Caco-2 (cell line): ENCODE results near the gene ANKDD1B. TPM values are rescaled to one million over a fixed set of nuclear protein-coding genes. Genes with fewer than 3 reads are reported as not detected.

Experiments
- BruUV-seq: library from RNA; stranded (reverse); fragments of 400-500 nt; replicated peaks from 2 replicates; lab custom pipeline; 2021; lab: Mats Ljungman, UMichigan
- CTCF ChIA-PET: fragments of 300-600 bp; sonication (Branson Sonifier 250); formaldehyde crosslinking; loops from one replicate; lab custom pipeline; 2022; ENCODE audit warnings: antibody characterized with exemption; lab: Charles Lee
- POLR2A ChIA-PET: fragments of 300-600 bp; sonication (Branson Sonifier 250); formaldehyde crosslinking; loops from one replicate; lab custom pipeline; 2022; ENCODE audit warnings: antibody characterized with exemption; lab: Charles Lee
- DNase-seq, 2 experiments: peaks; one replicate each; pipeline versions ENCODE4 v3.0.0 to v3.0.0-alpha.2; 2020 to 2022
- H3K27me3 ChIP-seq: replicated peaks from 2 replicates; pipeline ENCODE4 v1.6.0; 2011; ENCODE audit warnings: low read length; ENCODE audit not compliant: control insufficient read depth, insufficient read depth
- H3K36me3 ChIP-seq: 2 replicates; pipeline ENCODE4 v1.5.1; 2011; ENCODE audit warnings: low read length; ENCODE audit not compliant: control insufficient read depth, insufficient read depth
- H3K4me1 ChIP-seq: fragments of 250-450 bp; sonication (Bioruptor Pico); 2 replicates; pipeline ENCODE4 v1.5.1; 2020; ENCODE audit warnings: mild to moderate bottlenecking
- H3K4me3 ChIP-seq: 2 replicates; pipeline ENCODE4 v1.5.1; 2011; ENCODE audit warnings: low read depth, mild to moderate bottlenecking, control low read depth, low read length
- H3K9me3 ChIP-seq: fragments of 250-450 bp; sonication (Bioruptor Pico); 2 replicates; pipeline ENCODE4 v1.5.1; 2020; ENCODE audit warnings: mild to moderate bottlenecking, moderate library complexity
- H3K27ac Mint-ChIP-seq: one replicate; pipeline ENCODE4 v1.8.0; 2022; ENCODE audit warnings: mixed read lengths; ENCODE audit not compliant: unreplicated experiment
- H3K27me3 Mint-ChIP-seq: one replicate; pipeline ENCODE4 v1.8.0; 2022; ENCODE audit warnings: mixed read lengths; ENCODE audit not compliant: insufficient read depth, unreplicated experiment
- H3K36me3 Mint-ChIP-seq: one replicate; pipeline ENCODE4 v1.8.0; 2022; ENCODE audit warnings: mild to moderate bottlenecking, mixed read lengths; ENCODE audit not compliant: insufficient read depth, unreplicated experiment
- H3K4me1 Mint-ChIP-seq: one replicate; pipeline ENCODE4 v1.8.0; 2022; ENCODE audit warnings: low read depth, mixed read lengths; ENCODE audit not compliant: unreplicated experiment
- H3K4me3 Mint-ChIP-seq: one replicate; pipeline ENCODE4 v1.8.0; 2022; ENCODE audit warnings: mild to moderate bottlenecking, moderate library complexity, mixed read lengths; ENCODE audit not compliant: unreplicated experiment
- H3K9me3 Mint-ChIP-seq: one replicate; pipeline ENCODE4 v1.8.0; 2022; ENCODE audit warnings: mixed read lengths; ENCODE audit not compliant: unreplicated experiment
- intact Hi-C: fragments of 100-400 bp; cut with micrococcal nuclease; formaldehyde crosslinking; loops from one replicate; pipeline ENCODE4 v1.10.0; 2022; ENCODE audit not compliant: unreplicated experiment
- total RNA-seq: library from RNA; stranded (reverse); gene quantifications from 2 replicates; pipeline ENCODE4 v1.2.3, GENCODE V29; 2022
- TF ChIP-seq, protein P1 (sequence below), 2 experiments: fragments of 200-600 bp in 1 of 2; IDR thresholded peaks; 1 replicate in 1 of 2; 2 replicates in 1 of 2; pipeline versions ENCODE4 v1.5.1 to v1.8.0; 2011 to 2022; ENCODE audit warnings: antibody characterized with exemption in 1 of 2, control low read depth in 1 of 2, inconsistent platforms in 1 of 2, low read depth in 1 of 2, low read length in 1 of 2, mild to moderate bottlenecking in 1 of 2, moderate library complexity in 1 of 2; ENCODE audit not compliant: insufficient read depth in 1 of 2, severe bottlenecking in 1 of 2, unreplicated experiment in 1 of 2

The ANKDD1B gene
- total RNA-seq, 1 experiment from 2014 or later = 0.88 TPM

- no peak overlapping the region for H3K27ac Mint-ChIP-seq
- ChIA-PET POLR2A (no interaction called here), CTCF (no interaction called here)
- H3K27me3 ChIP-seq = no peaks in the 10 kb centered on the region
- no peaks in the 10 kb centered on the region for H3K9me3 Mint-ChIP-seq
- H3K4me1 ChIP-seq = no peaks in the 10 kb centered on the region
- no peaks in the 10 kb centered on the region for H3K36me3 ChIP-seq
- no peaks in the 10 kb centered on the region for H3K4me1 Mint-ChIP-seq
- TF ChIP-seq, protein P1, sequence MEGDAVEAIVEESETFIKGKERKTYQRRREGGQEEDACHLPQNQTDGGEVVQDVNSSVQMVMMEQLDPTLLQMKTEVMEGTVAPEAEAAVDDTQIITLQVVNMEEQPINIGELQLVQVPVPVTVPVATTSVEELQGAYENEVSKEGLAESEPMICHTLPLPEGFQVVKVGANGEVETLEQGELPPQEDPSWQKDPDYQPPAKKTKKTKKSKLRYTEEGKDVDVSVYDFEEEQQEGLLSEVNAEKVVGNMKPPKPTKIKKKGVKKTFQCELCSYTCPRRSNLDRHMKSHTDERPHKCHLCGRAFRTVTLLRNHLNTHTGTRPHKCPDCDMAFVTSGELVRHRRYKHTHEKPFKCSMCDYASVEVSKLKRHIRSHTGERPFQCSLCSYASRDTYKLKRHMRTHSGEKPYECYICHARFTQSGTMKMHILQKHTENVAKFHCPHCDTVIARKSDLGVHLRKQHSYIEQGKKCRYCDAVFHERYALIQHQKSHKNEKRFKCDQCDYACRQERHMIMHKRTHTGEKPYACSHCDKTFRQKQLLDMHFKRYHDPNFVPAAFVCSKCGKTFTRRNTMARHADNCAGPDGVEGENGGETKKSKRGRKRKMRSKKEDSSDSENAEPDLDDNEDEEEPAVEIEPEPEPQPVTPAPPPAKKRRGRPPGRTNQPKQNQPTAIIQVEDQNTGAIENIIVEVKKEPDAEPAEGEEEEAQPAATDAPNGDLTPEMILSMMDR (IDR thresholded peaks at IDR 0.05; ENCODE audit: insufficient read depth in 1 of 2, low read depth in 1 of 2, low read length in 1 of 2, severe bottlenecking in 1 of 2, unreplicated experiment in 1 of 2) = no peak
- H3K36me3 Mint-ChIP-seq = no peaks in the 10 kb centered on the region
- H3K27me3 Mint-ChIP-seq = no peaks in the 10 kb centered on the region
- H3K4me3 ChIP-seq = no peak overlapping the region
- intact Hi-C loops = loop anchor here (10.0 kb wide), 1 partner anchor 297 kb away; no protein-coding TSS in a partner anchor
- BruUV-seq = no TSS peak
- DNase-seq = no peak
- H3K9me3 ChIP-seq = no peaks in the 10 kb centered on the region
- H3K4me3 Mint-ChIP-seq = no peak overlapping the region
Measured at GRCh38 chr5:75662061-75662460, 50.8 kb downstream of the ANKDD1B start.

- Mint-ChIP-seq H3K36me3 (no peaks in the 10 kb centered on the region), H3K27me3 (no peaks in the 10 kb centered on the region), H3K9me3 (no peaks in the 10 kb centered on the region), H3K4me3 (no peak overlapping the region), H3K27ac (no peak overlapping the region), H3K4me1 (peaks cover 2% of the 10 kb centered on the region)
- ChIA-PET CTCF (interaction anchor here (1.5 kb wide), 1 partner anchor 52 kb away, joined by 3 read pairs; no protein-coding TSS in a partner anchor), POLR2A (no interaction called here)
- BruUV-seq = no TSS peak
- H3K9me3 ChIP-seq = no peaks in the 10 kb centered on the region
- TF ChIP-seq, protein P1 (IDR thresholded peaks at IDR 0.05; ENCODE audit: insufficient read depth in 1 of 2, low read depth in 1 of 2, low read length in 1 of 2, severe bottlenecking in 1 of 2, unreplicated experiment in 1 of 2) = no peak
- intact Hi-C loops = loop anchor here (10.0 kb wide), 1 partner anchor 299 kb away; no protein-coding TSS in a partner anchor
- no peaks in the 10 kb centered on the region for H3K27me3 ChIP-seq
- no peak overlapping the region for H3K4me3 ChIP-seq
- H3K36me3 ChIP-seq = no peaks in the 10 kb centered on the region
- no peaks in the 10 kb centered on the region for H3K4me1 ChIP-seq
- DNase-seq = no peak
Measured at GRCh38 chr5:75663579-75664284, 52.5 kb downstream of the ANKDD1B start.

GRCh38 chr5:75664979-75665378 lies 53.7 kb downstream of the ANKDD1B start:
- Mint-ChIP-seq H3K4me3 (no peak overlapping the region), H3K36me3 (no peaks in the 10 kb centered on the region), H3K27ac (no peak overlapping the region), H3K9me3 (no peaks in the 10 kb centered on the region), H3K27me3 (no peaks in the 10 kb centered on the region), H3K4me1 (peaks cover 14% of the 10 kb centered on the region)
- Histone ChIP-seq H3K4me3 (no peak overlapping the region), H3K4me1 (peaks cover 6% of the 10 kb centered on the region; the same call in 1 of the 2 replicates), H3K27me3 (no peaks in the 10 kb centered on the region), H3K9me3 (no peaks in the 10 kb centered on the region), H3K36me3 (no peaks in the 10 kb centered on the region)
- no peak for DNase-seq
- TF ChIP-seq, protein P1 (IDR thresholded peaks at IDR 0.05; ENCODE audit: insufficient read depth in 1 of 2, low read depth in 1 of 2, low read length in 1 of 2, severe bottlenecking in 1 of 2, unreplicated experiment in 1 of 2) = no peak
- ChIA-PET POLR2A (no interaction called here), CTCF (no interaction called here)
- no TSS peak for BruUV-seq
- intact Hi-C loops = loop anchor here (10.0 kb wide), 1 partner anchor 300 kb away; no protein-coding TSS in a partner anchor
